ENCODE measurements around the gene ZNF407.

The ZNF407 gene, protein sequence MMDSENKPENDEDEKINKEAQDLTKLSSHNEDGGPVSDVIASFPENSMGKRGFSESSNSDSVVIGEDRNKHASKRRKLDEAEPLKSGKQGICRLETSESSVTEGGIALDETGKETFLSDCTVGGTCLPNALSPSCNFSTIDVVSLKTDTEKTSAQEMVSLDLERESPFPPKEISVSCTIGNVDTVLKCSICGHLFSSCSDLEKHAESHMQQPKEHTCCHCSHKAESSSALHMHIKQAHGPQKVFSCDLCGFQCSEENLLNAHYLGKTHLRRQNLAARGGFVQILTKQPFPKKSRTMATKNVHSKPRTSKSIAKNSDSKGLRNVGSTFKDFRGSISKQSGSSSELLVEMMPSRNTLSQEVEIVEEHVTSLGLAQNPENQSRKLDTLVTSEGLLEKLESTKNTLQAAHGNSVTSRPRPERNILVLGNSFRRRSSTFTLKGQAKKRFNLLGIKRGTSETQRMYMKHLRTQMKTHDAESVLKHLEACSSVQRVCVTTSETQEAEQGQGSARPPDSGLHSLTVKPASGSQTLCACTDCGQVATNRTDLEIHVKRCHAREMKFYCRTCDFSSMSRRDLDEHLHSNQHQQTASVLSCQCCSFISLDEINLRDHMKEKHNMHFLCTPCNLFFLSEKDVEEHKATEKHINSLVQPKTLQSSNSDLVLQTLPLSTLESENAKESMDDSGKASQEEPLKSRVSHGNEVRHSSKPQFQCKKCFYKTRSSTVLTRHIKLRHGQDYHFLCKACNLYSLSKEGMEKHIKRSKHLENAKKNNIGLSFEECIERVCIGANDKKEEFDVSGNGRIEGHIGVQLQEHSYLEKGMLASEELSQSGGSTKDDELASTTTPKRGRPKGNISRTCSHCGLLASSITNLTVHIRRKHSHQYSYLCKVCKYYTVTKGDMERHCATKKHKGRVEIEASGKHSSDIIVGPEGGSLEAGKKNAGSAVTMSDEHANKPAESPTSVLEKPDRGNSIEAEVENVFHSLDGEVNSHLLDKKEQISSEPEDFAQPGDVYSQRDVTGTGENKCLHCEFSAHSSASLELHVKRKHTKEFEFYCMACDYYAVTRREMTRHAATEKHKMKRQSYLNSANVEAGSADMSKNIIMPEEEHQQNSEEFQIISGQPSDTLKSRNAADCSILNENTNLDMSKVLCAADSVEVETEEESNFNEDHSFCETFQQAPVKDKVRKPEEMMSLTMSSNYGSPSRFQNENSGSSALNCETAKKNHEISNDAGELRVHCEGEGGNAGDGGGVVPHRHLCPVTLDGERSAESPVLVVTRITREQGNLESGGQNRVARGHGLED (N-terminal part only)
- long read RNA-seq, full-length matches to known transcripts: 4 of 16 reads
- long read RNA-seq, partial matches to known transcripts: 4 of 16 reads
- long read RNA-seq, other reads (novel, unspliced or antisense): 8 of 16 reads

DNA sequence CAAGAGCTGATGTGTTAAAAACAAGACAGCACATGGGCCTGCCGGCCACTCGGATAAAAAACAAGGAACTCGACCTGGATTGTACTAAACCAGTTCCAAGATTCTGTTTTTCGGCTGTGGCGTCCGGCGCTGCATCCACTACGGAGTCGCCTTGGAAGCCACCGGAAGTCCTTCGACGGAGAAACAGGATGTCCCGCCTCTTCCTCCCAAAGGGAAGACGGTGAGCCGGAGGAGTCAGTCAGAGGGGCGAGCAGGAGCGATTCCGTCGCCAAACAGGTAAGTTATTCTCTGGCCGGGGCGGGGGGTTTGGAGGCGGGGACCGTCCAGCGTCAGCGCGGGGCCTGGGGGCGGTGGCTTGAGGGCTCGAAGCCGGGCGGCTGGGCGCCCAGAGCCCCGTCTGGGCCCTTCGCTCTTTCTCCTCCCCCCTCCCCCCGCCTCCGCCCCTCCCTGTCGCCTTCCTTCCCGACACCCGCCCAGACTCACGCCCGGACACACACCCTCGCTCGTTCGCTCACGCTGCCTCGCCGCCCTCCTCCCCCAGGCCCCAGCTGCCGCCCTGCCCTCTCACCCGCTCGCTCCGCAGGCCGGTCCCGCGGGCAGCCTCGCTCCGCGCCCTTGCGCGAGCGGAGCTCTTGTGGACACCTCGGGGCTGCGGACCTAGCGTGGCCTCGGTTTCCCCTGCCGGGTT is at the start of gene ZNF407:
Gene ZNF407, plus strand, starts transcription at position 209 of the 688 bp plus-strand sequence. CDS start 33,150 bp downstream, outside the sequence.
- H3K27me3 ChIP-seq (ENCODE audit: insufficient read depth, poor library complexity, severe bottlenecking): no peaks in the 10 kb centered on the region

DNA sequence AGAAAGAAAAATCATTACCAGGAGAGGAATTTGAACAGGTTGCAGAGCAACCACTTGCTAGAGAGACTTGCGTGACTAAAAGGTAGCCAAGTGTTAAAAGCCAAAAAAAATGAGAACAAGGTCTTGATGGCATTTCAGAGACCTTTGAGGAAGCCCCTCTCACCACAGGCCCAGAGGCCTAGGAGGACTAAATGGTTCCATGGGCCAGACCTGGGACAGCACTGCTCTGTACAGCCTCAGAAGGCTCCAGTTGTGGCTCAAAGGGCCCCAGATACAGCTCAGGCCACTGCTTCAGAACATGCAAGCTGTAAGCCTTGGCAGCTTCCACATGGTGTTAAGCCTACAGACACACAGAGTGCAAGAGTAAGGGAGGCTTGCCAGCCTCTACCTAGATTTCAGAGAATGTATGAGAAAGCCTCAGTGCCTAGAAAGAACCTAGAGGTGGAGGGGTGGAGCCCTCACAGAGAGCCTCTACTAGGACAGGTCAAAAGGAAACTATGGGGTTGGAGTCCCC is 48.0 kb upstream of the ZNF407 start:
- H3K4me3 ChIP-seq (replicated peaks; ENCODE audit: insufficient read depth, low read length): no peak overlapping the region
- DNase-seq (ENCODE audit: low read depth in 1 of 2, low spot score in 1 of 2): no peak
- no peaks in the 10 kb centered on the region for H3K27me3 ChIP-seq (ENCODE audit: insufficient read depth, poor library complexity, severe bottlenecking)
- no peak overlapping the region for H3K27ac ChIP-seq (replicated peaks)
- TF ChIP-seq GABPA (IDR thresholded peaks at IDR 0.05; ENCODE audit: low read depth) (no peak), SPI1 (IDR thresholded peaks at IDR 0.05; ENCODE audit: borderline replicate concordance, low read depth) (no peak), POLR2AphosphoS5 (IDR thresholded peaks at IDR 0.05; ENCODE audit: low read depth) (no peak)
- TF ChIP-seq, protein P1, sequence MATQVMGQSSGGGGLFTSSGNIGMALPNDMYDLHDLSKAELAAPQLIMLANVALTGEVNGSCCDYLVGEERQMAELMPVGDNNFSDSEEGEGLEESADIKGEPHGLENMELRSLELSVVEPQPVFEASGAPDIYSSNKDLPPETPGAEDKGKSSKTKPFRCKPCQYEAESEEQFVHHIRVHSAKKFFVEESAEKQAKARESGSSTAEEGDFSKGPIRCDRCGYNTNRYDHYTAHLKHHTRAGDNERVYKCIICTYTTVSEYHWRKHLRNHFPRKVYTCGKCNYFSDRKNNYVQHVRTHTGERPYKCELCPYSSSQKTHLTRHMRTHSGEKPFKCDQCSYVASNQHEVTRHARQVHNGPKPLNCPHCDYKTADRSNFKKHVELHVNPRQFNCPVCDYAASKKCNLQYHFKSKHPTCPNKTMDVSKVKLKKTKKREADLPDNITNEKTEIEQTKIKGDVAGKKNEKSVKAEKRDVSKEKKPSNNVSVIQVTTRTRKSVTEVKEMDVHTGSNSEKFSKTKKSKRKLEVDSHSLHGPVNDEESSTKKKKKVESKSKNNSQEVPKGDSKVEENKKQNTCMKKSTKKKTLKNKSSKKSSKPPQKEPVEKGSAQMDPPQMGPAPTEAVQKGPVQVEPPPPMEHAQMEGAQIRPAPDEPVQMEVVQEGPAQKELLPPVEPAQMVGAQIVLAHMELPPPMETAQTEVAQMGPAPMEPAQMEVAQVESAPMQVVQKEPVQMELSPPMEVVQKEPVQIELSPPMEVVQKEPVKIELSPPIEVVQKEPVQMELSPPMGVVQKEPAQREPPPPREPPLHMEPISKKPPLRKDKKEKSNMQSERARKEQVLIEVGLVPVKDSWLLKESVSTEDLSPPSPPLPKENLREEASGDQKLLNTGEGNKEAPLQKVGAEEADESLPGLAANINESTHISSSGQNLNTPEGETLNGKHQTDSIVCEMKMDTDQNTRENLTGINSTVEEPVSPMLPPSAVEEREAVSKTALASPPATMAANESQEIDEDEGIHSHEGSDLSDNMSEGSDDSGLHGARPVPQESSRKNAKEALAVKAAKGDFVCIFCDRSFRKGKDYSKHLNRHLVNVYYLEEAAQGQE (IDR thresholded peaks at IDR 0.05; ENCODE audit: insufficient replicate concordance, low read depth): no peak
- TF ChIP-seq, protein P2, sequence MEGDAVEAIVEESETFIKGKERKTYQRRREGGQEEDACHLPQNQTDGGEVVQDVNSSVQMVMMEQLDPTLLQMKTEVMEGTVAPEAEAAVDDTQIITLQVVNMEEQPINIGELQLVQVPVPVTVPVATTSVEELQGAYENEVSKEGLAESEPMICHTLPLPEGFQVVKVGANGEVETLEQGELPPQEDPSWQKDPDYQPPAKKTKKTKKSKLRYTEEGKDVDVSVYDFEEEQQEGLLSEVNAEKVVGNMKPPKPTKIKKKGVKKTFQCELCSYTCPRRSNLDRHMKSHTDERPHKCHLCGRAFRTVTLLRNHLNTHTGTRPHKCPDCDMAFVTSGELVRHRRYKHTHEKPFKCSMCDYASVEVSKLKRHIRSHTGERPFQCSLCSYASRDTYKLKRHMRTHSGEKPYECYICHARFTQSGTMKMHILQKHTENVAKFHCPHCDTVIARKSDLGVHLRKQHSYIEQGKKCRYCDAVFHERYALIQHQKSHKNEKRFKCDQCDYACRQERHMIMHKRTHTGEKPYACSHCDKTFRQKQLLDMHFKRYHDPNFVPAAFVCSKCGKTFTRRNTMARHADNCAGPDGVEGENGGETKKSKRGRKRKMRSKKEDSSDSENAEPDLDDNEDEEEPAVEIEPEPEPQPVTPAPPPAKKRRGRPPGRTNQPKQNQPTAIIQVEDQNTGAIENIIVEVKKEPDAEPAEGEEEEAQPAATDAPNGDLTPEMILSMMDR (IDR thresholded peaks at IDR 0.05; ENCODE audit: insufficient read depth, low read length): no peak

More for the DNA sequence above, at the start of gene ZNF407:
- Histone ChIP-seq H3K27ac (replicated peaks) (peak within 1 kb of the TSS; percentile 97), H3K4me3 (replicated peaks; ENCODE audit: insufficient read depth, low read length) (peak within 1 kb of the TSS; percentile 87)
- peak; percentile 86 to 96 for DNase-seq (ENCODE audit: low read depth in 1 of 2, low spot score in 1 of 2)
- TF ChIP-seq, protein P1 (IDR thresholded peaks at IDR 0.05; ENCODE audit: insufficient replicate concordance, low read depth): peak; percentile 18
- TF ChIP-seq POLR2AphosphoS5 (IDR thresholded peaks at IDR 0.05; ENCODE audit: low read depth) (peak; percentile 50), SPI1 (IDR thresholded peaks at IDR 0.05; ENCODE audit: borderline replicate concordance, low read depth) (no peak; the same call in none of the 2 replicates), GABPA (IDR thresholded peaks at IDR 0.05; ENCODE audit: low read depth) (peak; percentile 97)

DNA sequence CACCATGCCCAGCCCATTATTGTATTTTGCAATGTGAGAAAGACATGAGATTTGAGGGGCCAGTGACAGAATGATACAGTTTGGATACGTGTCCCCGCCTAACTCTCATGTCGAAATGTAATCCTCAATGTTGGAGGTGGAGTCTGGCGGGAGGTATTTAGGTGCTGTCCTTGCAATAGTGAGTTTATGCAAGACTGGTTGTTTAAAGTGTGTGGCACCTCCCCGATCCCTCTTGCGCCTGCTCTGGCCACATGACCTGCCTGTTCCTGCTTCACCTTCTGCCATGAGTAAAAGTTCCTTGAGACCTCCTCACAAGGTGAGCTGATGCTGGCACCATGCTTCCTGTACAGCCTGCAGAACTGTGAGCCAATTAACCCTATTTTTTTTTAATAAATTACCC is 46.8 kb upstream of the ZNF407 start:
- no peak overlapping the region for H3K4me3 ChIP-seq (replicated peaks; ENCODE audit: insufficient read depth, low read length)
- H3K27ac ChIP-seq (replicated peaks): no peak overlapping the region
- H3K27me3 ChIP-seq (ENCODE audit: insufficient read depth, poor library complexity, severe bottlenecking): no peaks in the 10 kb centered on the region
- DNase-seq (ENCODE audit: low read depth in 1 of 2, low spot score in 1 of 2): no peak
- TF ChIP-seq GABPA (IDR thresholded peaks at IDR 0.05; ENCODE audit: low read depth): no peak
- TF ChIP-seq, protein P1 (IDR thresholded peaks at IDR 0.05; ENCODE audit: insufficient replicate concordance, low read depth): no peak
